Measurements from ENCODE around the gene STC2.
"Not testable (repeated sequence)": the region's sequence is repeated elsewhere in the genome, so short reads cannot be mapped to it uniquely, and the experiment has no call there.

DNA sequence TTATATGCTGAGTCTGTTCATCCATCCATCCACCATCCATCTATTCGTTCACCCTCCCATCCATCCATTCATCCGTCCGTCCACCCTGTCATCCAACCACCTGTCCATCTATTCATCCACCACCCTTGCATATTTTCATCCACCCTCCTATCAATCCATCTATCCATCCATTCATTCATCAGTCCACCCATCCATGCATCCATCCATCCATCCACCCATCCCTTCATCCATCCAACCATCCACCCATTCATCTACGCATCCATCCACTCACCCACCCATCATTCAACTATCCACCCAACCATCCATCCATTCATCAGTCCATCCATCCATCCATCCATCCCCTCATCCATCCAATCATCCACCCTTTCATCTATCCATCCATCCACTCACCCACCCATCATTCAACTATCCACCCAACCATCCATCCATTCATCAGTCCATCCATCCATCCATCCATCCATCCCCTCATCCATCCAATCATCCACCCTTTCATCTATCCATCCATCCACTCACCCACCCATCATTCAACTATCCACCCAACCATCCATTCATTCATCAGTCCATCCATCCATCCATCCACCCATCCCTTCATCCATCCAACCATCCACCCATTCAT lies 43.8 kb downstream of the STC2 start:
- TF ChIP-seq, protein P1, sequence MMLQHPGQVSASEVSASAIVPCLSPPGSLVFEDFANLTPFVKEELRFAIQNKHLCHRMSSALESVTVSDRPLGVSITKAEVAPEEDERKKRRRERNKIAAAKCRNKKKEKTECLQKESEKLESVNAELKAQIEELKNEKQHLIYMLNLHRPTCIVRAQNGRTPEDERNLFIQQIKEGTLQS (IDR thresholded peaks at IDR 0.05; ENCODE audit: borderline replicate concordance, extremely low read depth, low read depth, low read length) = not testable (repeated sequence)
- TF ChIP-seq HCFC1 (IDR thresholded peaks at IDR 0.05; ENCODE audit: low read length); ZNF24 (IDR thresholded peaks at IDR 0.05); RCOR1 (conservative IDR thresholded peaks at IDR 0.05; ENCODE audit: low read depth, low read length); NFXL1 (IDR thresholded peaks at IDR 0.05; ENCODE audit: borderline replicate concordance); CBFB (IDR thresholded peaks at IDR 0.05; ENCODE audit: low read depth); NR2C1 (IDR thresholded peaks at IDR 0.05); POLR2A (IDR thresholded peaks at IDR 0.05; ENCODE audit: low read depth, low read length); GABPA (IDR thresholded peaks at IDR 0.05; ENCODE audit: low read depth); TCF7 (IDR thresholded peaks at IDR 0.05; ENCODE audit: borderline replicate concordance); SPI1 (IDR thresholded peaks at IDR 0.05; ENCODE audit: borderline replicate concordance, insufficient read depth, low read depth, low read length); RAD21 (IDR thresholded peaks at IDR 0.05; ENCODE audit: insufficient read depth, low read depth, low read length): not testable (repeated sequence)
- TF ChIP-seq, protein P2, sequence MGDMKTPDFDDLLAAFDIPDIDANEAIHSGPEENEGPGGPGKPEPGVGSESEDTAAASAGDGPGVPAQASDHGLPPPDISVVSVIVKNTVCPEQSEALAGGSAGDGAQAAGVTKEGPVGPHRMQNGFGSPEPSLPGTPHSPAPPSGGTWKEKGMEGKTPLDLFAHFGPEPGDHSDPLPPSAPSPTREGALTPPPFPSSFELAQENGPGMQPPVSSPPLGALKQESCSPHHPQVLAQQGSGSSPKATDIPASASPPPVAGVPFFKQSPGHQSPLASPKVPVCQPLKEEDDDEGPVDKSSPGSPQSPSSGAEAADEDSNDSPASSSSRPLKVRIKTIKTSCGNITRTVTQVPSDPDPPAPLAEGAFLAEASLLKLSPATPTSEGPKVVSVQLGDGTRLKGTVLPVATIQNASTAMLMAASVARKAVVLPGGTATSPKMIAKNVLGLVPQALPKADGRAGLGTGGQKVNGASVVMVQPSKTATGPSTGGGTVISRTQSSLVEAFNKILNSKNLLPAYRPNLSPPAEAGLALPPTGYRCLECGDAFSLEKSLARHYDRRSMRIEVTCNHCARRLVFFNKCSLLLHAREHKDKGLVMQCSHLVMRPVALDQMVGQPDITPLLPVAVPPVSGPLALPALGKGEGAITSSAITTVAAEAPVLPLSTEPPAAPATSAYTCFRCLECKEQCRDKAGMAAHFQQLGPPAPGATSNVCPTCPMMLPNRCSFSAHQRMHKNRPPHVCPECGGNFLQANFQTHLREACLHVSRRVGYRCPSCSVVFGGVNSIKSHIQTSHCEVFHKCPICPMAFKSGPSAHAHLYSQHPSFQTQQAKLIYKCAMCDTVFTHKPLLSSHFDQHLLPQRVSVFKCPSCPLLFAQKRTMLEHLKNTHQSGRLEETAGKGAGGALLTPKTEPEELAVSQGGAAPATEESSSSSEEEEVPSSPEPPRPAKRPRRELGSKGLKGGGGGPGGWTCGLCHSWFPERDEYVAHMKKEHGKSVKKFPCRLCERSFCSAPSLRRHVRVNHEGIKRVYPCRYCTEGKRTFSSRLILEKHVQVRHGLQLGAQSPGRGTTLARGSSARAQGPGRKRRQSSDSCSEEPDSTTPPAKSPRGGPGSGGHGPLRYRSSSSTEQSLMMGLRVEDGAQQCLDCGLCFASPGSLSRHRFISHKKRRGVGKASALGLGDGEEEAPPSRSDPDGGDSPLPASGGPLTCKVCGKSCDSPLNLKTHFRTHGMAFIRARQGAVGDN (IDR thresholded peaks at IDR 0.05) = not testable (repeated sequence)
- TF ChIP-seq, protein P3, sequence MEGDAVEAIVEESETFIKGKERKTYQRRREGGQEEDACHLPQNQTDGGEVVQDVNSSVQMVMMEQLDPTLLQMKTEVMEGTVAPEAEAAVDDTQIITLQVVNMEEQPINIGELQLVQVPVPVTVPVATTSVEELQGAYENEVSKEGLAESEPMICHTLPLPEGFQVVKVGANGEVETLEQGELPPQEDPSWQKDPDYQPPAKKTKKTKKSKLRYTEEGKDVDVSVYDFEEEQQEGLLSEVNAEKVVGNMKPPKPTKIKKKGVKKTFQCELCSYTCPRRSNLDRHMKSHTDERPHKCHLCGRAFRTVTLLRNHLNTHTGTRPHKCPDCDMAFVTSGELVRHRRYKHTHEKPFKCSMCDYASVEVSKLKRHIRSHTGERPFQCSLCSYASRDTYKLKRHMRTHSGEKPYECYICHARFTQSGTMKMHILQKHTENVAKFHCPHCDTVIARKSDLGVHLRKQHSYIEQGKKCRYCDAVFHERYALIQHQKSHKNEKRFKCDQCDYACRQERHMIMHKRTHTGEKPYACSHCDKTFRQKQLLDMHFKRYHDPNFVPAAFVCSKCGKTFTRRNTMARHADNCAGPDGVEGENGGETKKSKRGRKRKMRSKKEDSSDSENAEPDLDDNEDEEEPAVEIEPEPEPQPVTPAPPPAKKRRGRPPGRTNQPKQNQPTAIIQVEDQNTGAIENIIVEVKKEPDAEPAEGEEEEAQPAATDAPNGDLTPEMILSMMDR (IDR thresholded peaks at IDR 0.05 in 2 of 3, conservative IDR thresholded peaks at IDR 0.05 in 1 of 3; ENCODE audit: control insufficient read depth in 2 of 3, extremely low read depth in 1 of 3, insufficient read depth in 1 of 3, low read depth in 3 of 3, low read length in 3 of 3) = not testable (repeated sequence)

Measured in GM12878 (cell line).